Neural progenitor cell (in vitro differentiated cells): ENCODE measurements around the gene FLT3. TPM values are rescaled to one million over a fixed set of nuclear protein-coding genes. Genes with fewer than 3 reads are reported as not detected.

Experiments
- DNase-seq: peaks from one replicate; pipeline ENCODE4 v3.0.0-alpha.2; 2016; ENCODE audit warnings: low spot score
- H2AFZ ChIP-seq: fragments of 200-600 bp; sonication (generic); replicated peaks from 2 replicates; pipeline ENCODE4 v1.6.1; 2016; ENCODE audit warnings: antibody characterized with exemption
- H3F3A ChIP-seq: fragments of 200-600 bp; sonication (generic); 2 replicates; pipeline ENCODE4 v1.6.1; 2016; ENCODE audit warnings: antibody characterized with exemption, low read depth
- H3K27ac ChIP-seq: fragments of 200-600 bp; sonication (generic); 2 replicates; pipeline ENCODE4 v1.5.1; 2016; ENCODE audit warnings: mild to moderate bottlenecking
- H3K27me3 ChIP-seq: fragments of 200-600 bp; sonication (generic); 2 replicates; pipeline ENCODE4 v1.6.1; 2016; ENCODE audit warnings: mild to moderate bottlenecking, moderate library complexity
- H3K36me3 ChIP-seq: fragments of 200-600 bp; sonication (generic); 2 replicates; pipeline ENCODE4 v1.5.1; 2016
- H3K4me1 ChIP-seq: fragments of 200-600 bp; sonication (generic); 2 replicates; pipeline ENCODE4 v1.6.1; 2016; ENCODE audit warnings: mixed run types
- H3K4me2 ChIP-seq: fragments of 200-600 bp; sonication (generic); 2 replicates; pipeline ENCODE4 v1.6.1; 2016
- H3K4me3 ChIP-seq: fragments of 200-600 bp; sonication (generic); 2 replicates; pipeline ENCODE4 v1.5.1; 2016
- H3K79me2 ChIP-seq: fragments of 200-600 bp; sonication (generic); 2 replicates; pipeline ENCODE4 v1.6.1; 2016; ENCODE audit warnings: low read depth
- H3K9ac ChIP-seq: fragments of 200-600 bp; sonication (generic); 2 replicates; pipeline ENCODE4 v1.6.1; 2016
- H3K9me3 ChIP-seq: fragments of 200-600 bp; sonication (generic); 2 replicates; pipeline ENCODE4 v1.5.1; 2016; ENCODE audit warnings: low read depth
- H4K20me1 ChIP-seq: fragments of 200-600 bp; sonication (generic); 2 replicates; pipeline ENCODE4 v1.6.1; 2016; ENCODE audit warnings: low read depth
- H3K27ac Mint-ChIP-seq: 3 replicates; pipeline ENCODE4 v1.8.0; 2021; ENCODE audit warnings: mixed read lengths
- H3K27me3 Mint-ChIP-seq: 2 replicates; pipeline ENCODE4 v1.8.0; 2022; ENCODE audit warnings: low read depth, mild to moderate bottlenecking, inconsistent platforms, moderate library complexity, mixed read lengths; ENCODE audit not compliant: insufficient read depth
- H3K36me3 Mint-ChIP-seq: 3 replicates; pipeline ENCODE4 v1.8.0; 2021; ENCODE audit warnings: mixed read lengths
- H3K4me1 Mint-ChIP-seq: 3 replicates; pipeline ENCODE4 v1.8.0; 2021; ENCODE audit warnings: mixed read lengths
- H3K4me3 Mint-ChIP-seq: 3 replicates; pipeline ENCODE4 v1.8.0; 2021; ENCODE audit warnings: mild to moderate bottlenecking, moderate library complexity, mixed read lengths
- H3K9me3 Mint-ChIP-seq: 3 replicates; pipeline ENCODE4 v1.8.0; 2020; ENCODE audit warnings: mixed read lengths
- EZH2 ChIP-seq: fragments of 200-600 bp; sonication (generic); IDR thresholded peaks from 2 replicates; pipeline ENCODE4 v1.6.1; 2017; ENCODE audit warnings: antibody characterized with exemption, mild to moderate bottlenecking, moderate library complexity
- EZH2phosphoT487 ChIP-seq: fragments of 200-600 bp; sonication (generic); IDR thresholded peaks from 2 replicates; pipeline ENCODE4 v1.6.1; 2017; ENCODE audit warnings: antibody characterized with exemption
- total RNA-seq: library from RNA; depleted of rRNA; stranded (reverse); fragments of >200 nt; gene quantifications from 2 replicates; pipeline ENCODE4 v1.2.3, GENCODE V29; 2015; ENCODE audit warnings: low replicate concordance
- TF ChIP-seq, protein P1 (sequence below): fragments of 200-600 bp; sonication (generic); IDR thresholded peaks from 2 replicates; pipeline ENCODE4 v1.5.1; 2017; ENCODE audit warnings: antibody characterized with exemption, mild to moderate bottlenecking

Gene FLT3
- total RNA-seq, 1 donor from 2014 or later, result 0.58 TPM

DNA sequence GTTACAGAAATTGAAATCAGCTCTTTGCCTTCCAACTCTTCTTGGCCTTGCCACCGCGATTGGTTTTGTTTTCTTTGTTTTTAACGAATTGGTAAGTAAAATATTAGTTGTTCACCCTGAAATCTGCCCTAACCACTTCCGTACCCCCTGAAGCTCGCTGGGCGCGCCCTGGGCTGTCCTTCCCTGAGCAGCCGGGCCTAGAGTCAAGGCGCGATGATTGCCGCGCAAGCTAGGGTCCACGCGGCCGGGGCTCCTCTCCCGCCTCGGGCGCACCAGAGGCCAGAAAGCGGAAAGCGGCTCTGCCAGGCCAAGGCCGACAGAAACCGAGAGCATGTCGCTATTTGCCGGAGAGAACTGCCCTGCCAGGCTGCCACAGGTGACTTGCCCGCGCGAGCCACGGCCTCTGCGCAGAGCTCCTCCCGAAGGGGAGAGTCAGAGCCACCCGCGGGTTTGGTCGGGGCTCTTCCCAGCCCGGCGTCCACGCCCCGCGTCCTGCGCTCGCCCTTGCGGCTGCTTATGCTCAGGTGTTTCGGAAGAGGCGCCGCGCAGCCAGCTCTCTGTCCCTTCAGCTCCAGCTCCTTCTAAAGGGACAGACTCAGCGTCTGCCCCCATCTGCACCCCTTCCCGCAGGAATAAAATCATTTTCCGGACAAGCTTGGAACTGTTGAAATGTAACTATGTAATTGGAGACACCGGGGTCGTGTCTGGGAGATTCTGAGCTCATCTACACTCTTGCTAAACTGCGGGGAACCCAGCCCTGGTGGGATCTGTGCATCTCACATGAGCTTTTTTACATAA is 124.6 kb downstream of the FLT3 start:
- Histone ChIP-seq H3K36me3 (no peaks in the 10 kb centered on the region), H3K9ac (no peak overlapping the region), H3K27me3 (peaks cover 100% of the 10 kb centered on the region), H3K79me2 (no peaks in the 10 kb centered on the region), H3F3A (peaks cover 54% of the 10 kb centered on the region), H3K4me1 (peaks cover 26% of the 10 kb centered on the region), H3K9me3 (no peaks in the 10 kb centered on the region), H4K20me1 (peaks cover 92% of the 10 kb centered on the region), H3K4me3 (no peak overlapping the region), H3K27ac (no peak overlapping the region), H2AFZ (no peak overlapping the region), H3K4me2 (no peak overlapping the region)
- Mint-ChIP-seq H3K4me1 (peaks cover 11% of the 10 kb centered on the region), H3K27me3 (peaks cover 86% of the 10 kb centered on the region), H3K9me3 (peaks cover 3% of the 10 kb centered on the region), H3K27ac (no peak overlapping the region), H3K4me3 (no peak overlapping the region), H3K36me3 (no peaks in the 10 kb centered on the region)
- peak; percentile 50 for DNase-seq
- TF ChIP-seq, protein P1, sequence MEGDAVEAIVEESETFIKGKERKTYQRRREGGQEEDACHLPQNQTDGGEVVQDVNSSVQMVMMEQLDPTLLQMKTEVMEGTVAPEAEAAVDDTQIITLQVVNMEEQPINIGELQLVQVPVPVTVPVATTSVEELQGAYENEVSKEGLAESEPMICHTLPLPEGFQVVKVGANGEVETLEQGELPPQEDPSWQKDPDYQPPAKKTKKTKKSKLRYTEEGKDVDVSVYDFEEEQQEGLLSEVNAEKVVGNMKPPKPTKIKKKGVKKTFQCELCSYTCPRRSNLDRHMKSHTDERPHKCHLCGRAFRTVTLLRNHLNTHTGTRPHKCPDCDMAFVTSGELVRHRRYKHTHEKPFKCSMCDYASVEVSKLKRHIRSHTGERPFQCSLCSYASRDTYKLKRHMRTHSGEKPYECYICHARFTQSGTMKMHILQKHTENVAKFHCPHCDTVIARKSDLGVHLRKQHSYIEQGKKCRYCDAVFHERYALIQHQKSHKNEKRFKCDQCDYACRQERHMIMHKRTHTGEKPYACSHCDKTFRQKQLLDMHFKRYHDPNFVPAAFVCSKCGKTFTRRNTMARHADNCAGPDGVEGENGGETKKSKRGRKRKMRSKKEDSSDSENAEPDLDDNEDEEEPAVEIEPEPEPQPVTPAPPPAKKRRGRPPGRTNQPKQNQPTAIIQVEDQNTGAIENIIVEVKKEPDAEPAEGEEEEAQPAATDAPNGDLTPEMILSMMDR, result no peak
- TF ChIP-seq EZH2, result peak; percentile 100
- TF ChIP-seq EZH2phosphoT487, result peak; percentile 99

DNA sequence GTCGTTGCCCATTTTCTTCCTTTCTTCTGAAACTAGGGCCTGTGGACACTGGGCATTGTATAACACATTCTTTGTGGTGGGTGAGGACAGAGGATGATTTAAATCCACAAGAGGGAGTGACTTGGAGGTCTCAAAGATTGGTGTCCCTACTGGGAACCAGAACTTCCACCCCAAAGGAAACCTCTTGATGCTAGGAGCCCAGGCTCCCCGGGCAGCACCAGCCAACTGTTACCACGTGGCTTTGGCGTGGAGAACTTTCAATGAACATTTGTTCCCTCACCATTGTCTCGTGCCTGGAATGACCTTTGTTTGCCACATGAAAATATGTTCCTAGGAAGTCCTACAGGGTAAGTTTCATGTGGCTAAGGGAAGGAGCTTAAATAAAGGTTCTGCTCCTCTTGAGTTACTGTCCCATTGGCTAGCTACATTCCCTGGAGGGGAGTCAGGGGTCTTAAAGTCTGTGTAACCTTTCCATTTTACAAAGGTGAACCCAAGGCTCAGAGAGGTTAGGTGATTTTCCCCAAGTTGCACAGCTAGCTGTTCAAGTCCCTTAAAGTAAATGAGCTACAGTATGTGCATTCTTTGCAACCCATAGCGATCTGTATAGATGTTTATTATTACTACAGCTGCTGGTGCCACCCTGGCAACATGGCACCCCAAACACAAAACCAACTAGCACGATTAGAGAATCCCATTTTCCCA is 126.3 kb downstream of the FLT3 start:
- Histone ChIP-seq H3K4me2 (no peak overlapping the region), H3K27me3 (peaks cover 100% of the 10 kb centered on the region), H3K9me3 (no peaks in the 10 kb centered on the region), H3K9ac (no peak overlapping the region), H3K4me3 (no peak overlapping the region), H2AFZ (no peak overlapping the region), H3F3A (peaks cover 65% of the 10 kb centered on the region), H4K20me1 (peaks cover 92% of the 10 kb centered on the region), H3K4me1 (peaks cover 42% of the 10 kb centered on the region), H3K36me3 (no peaks in the 10 kb centered on the region), H3K27ac (no peak overlapping the region), H3K79me2 (no peaks in the 10 kb centered on the region)
- Mint-ChIP-seq H3K4me3 (peak overlapping the region; percentile 41), H3K9me3 (peaks cover 3% of the 10 kb centered on the region), H3K4me1 (peaks cover 16% of the 10 kb centered on the region), H3K36me3 (no peaks in the 10 kb centered on the region), H3K27me3 (peaks cover 90% of the 10 kb centered on the region), H3K27ac (no peak overlapping the region)
- TF ChIP-seq, protein P1, result no peak
- TF ChIP-seq EZH2phosphoT487, result no peak
- no peak for DNase-seq

DNA sequence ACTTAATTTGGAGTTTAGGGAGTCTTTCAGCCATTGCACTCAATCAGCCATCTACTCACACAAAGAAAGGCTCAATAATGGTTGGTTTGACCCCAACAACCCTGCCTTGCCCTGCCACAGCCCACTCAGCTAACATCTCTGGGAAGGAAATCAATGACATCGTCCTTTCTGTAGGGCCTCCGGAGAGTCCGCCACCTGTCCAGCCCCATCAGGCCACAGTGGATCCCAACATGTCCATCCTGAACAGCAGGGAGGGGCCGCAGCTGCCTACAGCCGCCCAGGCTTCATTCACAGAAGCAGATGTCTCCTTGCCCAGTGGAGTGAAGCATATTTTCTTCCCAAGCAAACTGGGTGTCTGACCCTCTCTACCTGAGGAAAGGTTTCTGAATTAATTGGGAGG is 127.1 kb downstream of the FLT3 start:
- Histone ChIP-seq H4K20me1 (peaks cover 93% of the 10 kb centered on the region), H3K9ac (no peak overlapping the region), H3K4me3 (no peak overlapping the region), H3F3A (peaks cover 61% of the 10 kb centered on the region), H3K4me2 (no peak overlapping the region), H2AFZ (no peak overlapping the region), H3K36me3 (no peaks in the 10 kb centered on the region), H3K27ac (no peak overlapping the region), H3K27me3 (peaks cover 100% of the 10 kb centered on the region), H3K9me3 (no peaks in the 10 kb centered on the region), H3K4me1 (peaks cover 47% of the 10 kb centered on the region), H3K79me2 (no peaks in the 10 kb centered on the region)
- H3K9me3 Mint-ChIP-seq, result peaks cover 3% of the 10 kb centered on the region
- H3K4me3 Mint-ChIP-seq, result no peak overlapping the region
- H3K27ac Mint-ChIP-seq, result no peak overlapping the region
- H3K27me3 Mint-ChIP-seq, result peaks cover 84% of the 10 kb centered on the region
- no peaks in the 10 kb centered on the region for H3K36me3 Mint-ChIP-seq
- peaks cover 17% of the 10 kb centered on the region for H3K4me1 Mint-ChIP-seq
- no peak for TF ChIP-seq EZH2phosphoT487
- no peak for DNase-seq

DNA sequence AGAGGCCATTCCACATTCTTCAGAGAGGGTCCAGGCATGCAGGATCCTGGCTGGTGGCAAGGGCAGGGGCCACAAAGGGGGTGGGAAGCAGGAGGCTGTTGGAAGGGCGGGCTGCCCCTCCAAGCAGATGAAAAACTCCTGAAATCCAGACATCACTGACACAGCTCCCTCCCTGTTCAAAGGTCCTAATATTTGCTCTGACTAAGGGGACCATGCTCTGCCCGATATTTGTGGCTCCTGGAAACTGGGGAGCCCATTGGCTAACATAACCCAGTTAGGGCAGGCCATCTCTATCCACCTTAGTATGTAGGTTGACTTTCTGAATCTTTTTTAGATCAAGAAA is 127.9 kb downstream of the FLT3 start:
- no peaks in the 10 kb centered on the region for H3K79me2 ChIP-seq

More for the DNA sequence above, 127.9 kb downstream of the FLT3 start:
- H3K36me3 Mint-ChIP-seq, result no peaks in the 10 kb centered on the region
- H3K9me3 ChIP-seq, result no peaks in the 10 kb centered on the region
- no peak for DNase-seq
- peaks cover 3% of the 10 kb centered on the region for H3K9me3 Mint-ChIP-seq
- no peak overlapping the region for H3K27ac Mint-ChIP-seq
- no peak overlapping the region for H3K4me3 Mint-ChIP-seq
- peaks cover 56% of the 10 kb centered on the region for H3F3A ChIP-seq
- no peak overlapping the region for H3K9ac ChIP-seq
- no peak overlapping the region for H2AFZ ChIP-seq
- H3K36me3 ChIP-seq, result no peaks in the 10 kb centered on the region
- peaks cover 88% of the 10 kb centered on the region for H3K27me3 Mint-ChIP-seq
- H3K4me1 Mint-ChIP-seq, result peaks cover 21% of the 10 kb centered on the region
- no peak overlapping the region for H3K4me3 ChIP-seq
- H4K20me1 ChIP-seq, result peaks cover 95% of the 10 kb centered on the region
- peaks cover 100% of the 10 kb centered on the region for H3K27me3 ChIP-seq
- no peak overlapping the region for H3K27ac ChIP-seq
- no peak overlapping the region for H3K4me2 ChIP-seq
- TF ChIP-seq EZH2phosphoT487, result no peak
- TF ChIP-seq EZH2, result no peak
- TF ChIP-seq, protein P1, result no peak
- H3K4me1 ChIP-seq, result peaks cover 50% of the 10 kb centered on the region
